Heart right ventricle (tissue), 16 donors: ENCODE results near the gene UCK1. TPM values are rescaled to one million over a fixed set of nuclear protein-coding genes. Genes with fewer than 3 reads are reported as not detected.
A peak's percentile ranks its signal among the peaks of the same experiment; 100 is the strongest.

ENCODE experiments used
- ATAC-seq, 8 donors: fragments of 200-7000 bp; cut with Tn5 transposase; one replicate each; pipeline ENCODE4 v1.9.1; 2020; ENCODE audit warnings: mild to moderate bottlenecking in 8 of 8, moderate library complexity in 8 of 8, moderate number of reproducible peaks in 1 of 8
- DNase-seq, 2 donors: peaks; one replicate each; pipeline ENCODE4 v3.0.0-alpha.2; 2020
- H3K27ac ChIP-seq, 10 donors: fragments of 200-600 bp; sonication (generic) in 2 of 10; one replicate each; pipeline versions ENCODE4 v1.5.0 to v1.8.0; 2020 to 2022; ENCODE audit warnings: mild to moderate bottlenecking in 3 of 10
- H3K27me3 ChIP-seq, 7 donors: fragments of 200-600 bp; one replicate each; pipeline ENCODE4 v1.8.0; 2021 to 2022; ENCODE audit warnings: mild to moderate bottlenecking in 2 of 7
- H3K36me3 ChIP-seq, 9 donors: fragments of 200-600 bp; sonication (generic) in 1 of 9; one replicate each; pipeline versions ENCODE4 v1.5.0 to v1.8.0; 2020 to 2022; ENCODE audit warnings: mild to moderate bottlenecking in 2 of 9
- H3K4me1 ChIP-seq, 9 donors: fragments of 200-600 bp; sonication (generic) in 1 of 9; one replicate each; pipeline versions ENCODE4 v1.5.0 to v1.8.0; 2020 to 2022; ENCODE audit warnings: mild to moderate bottlenecking in 4 of 9
- H3K4me3 ChIP-seq, 10 donors: fragments of 200-600 bp; sonication (generic) in 2 of 10; one replicate each; pipeline versions ENCODE4 v1.5.0 to v1.8.0; 2020 to 2022; ENCODE audit warnings: mild to moderate bottlenecking in 7 of 10, moderate library complexity in 2 of 10
- H3K9me3 ChIP-seq, 11 donors: fragments of 200-600 bp in 10 of 11; sonication (generic) in 2 of 11; one replicate each; pipeline versions ENCODE4 v1.5.0 to v1.8.0; 2013 to 2022; ENCODE audit warnings: mild to moderate bottlenecking in 2 of 11, control low read depth in 1 of 11, moderate library complexity in 1 of 11
- CTCF ChIP-seq, 9 donors: fragments of 200-600 bp; sonication (generic) in 2 of 9; IDR thresholded peaks; one replicate each; pipeline versions ENCODE4 v1.5.0 to v1.8.0; 2021 to 2022; ENCODE audit warnings: antibody characterized with exemption in 9 of 9, mild to moderate bottlenecking in 5 of 9, moderate library complexity in 1 of 9
- WGBS, 2 donors: extraction: QIAGEN DNeasy Blood & Tissue Kit; methylation state at CpG; one replicate each; pipeline ENCODE4 v1.1.7; 2013; ENCODE audit warnings: inconsistent platforms in 1 of 2; 5-methylcytosine and 5-hydroxymethylcytosine counted together
- intact Hi-C, 10 donors: fragments of 100-400 bp; cut with DNase I; formaldehyde crosslinking; loops; one replicate each; pipeline versions ENCODE4 v1.11.1 to v1.14.2; 2022
- polyA plus RNA-seq, 2 donors: library from polyadenylated mRNA; stranded (reverse); fragments of 200-250 nt; gene quantifications; one replicate each; pipeline ENCODE4 v1.2.3, GENCODE V29; 2013
- total RNA-seq, 10 donors: library from RNA; stranded (reverse); fragmentation: NEBNext Ultra II Directional in 3 of 10; extraction: Animal tissue kit (Norgen Biotek cat#: 25700) in 3 of 10; gene quantifications; one replicate each; pipeline versions ENCODE4 v1.2.1 to v1.2.4, GENCODE V29; 2021 to 2023
- donor health status: Arrhythmogenic right ventricular cardiomyopathy.
- donor health status: ischemic (EF 13 %, LVEDD 7.1; RV severe dilation, severe dysfunction).
- donor health status: healthy with polysubstance abuse.
- donor health status: DM: no; HTN: yes; CAD: no.
- donor health status: DM: no; HTN: no; CAD: no.
- donor health status: ischemic (EF 25% LVEDD 6.9; RV normal size, moderate dysfunction).
- donor health status: ischemic (EF 25% LVEDD 5.7; RV mildly dilated, moderate dysfunction).
- donor health status: healthy.
- donor health status: DM: yes; HTN: yes; CAD: no.
- donor health status: Ischemic cardiomyopathy.
- donor health status: ischemic (EF 35%, LVEDD 5.7; RV mildly dilated, moderate dysfunction).
- donor health status: nonischemic (EF 11% LVEDD 7.7; RV severe dilation, severe dysfunction).
- donor health status: DM: yes; HTN: yes; CAD: no.
- donor health status: PGD.
- donor health status: ischemic (EF 29% LVEDD 5.4; RV normal size, mild dysfunction).
- donor health status: nonischemic (EF 23%, LVEDD 6.1; RV moderate dilation, normal function).

Gene UCK1
- total and polyA plus RNA-seq, 12 donors: 16.6 to 32.7 (median 22.6) TPM

GRCh38 chr9:131521203-131521602 is 9.9 kb downstream of the UCK1 start:
- 96 to 98% methylated on average over 10 of the region's 10 CpGs for WGBS, 2 donors
- peaks cover 0 to 6% (median 0%) of the 10 kb centered on the region in 11 donors for H3K9me3 ChIP-seq
- TF ChIP-seq CTCF (IDR thresholded peaks at IDR 0.05): no peak
- intact Hi-C loops: no loop called here
- ATAC-seq: no peak
- no peak for DNase-seq
- no peak overlapping the region for H3K4me3 ChIP-seq
- no peak overlapping the region for H3K27ac ChIP-seq
- peaks cover 0 to 96% (median 72%) of the 10 kb centered on the region in 9 donors for H3K36me3 ChIP-seq
- H3K27me3 ChIP-seq: no peaks in the 10 kb centered on the region
- peaks cover 0 to 31% (median 10%) of the 10 kb centered on the region in 9 donors for H3K4me1 ChIP-seq

GRCh38 chr9:131520503-131520902 is 10.6 kb downstream of the UCK1 start:
- DNase-seq (no peak), ATAC-seq (no peak)
- WGBS, 2 donors: 82 to 86% methylated on average over 16 of the region's 16 CpGs
- intact Hi-C loops: no loop called here
- Histone ChIP-seq H3K4me1 (peaks cover 0 to 31% (median 10%) of the 10 kb centered on the region in 9 donors), H3K4me3 (no peak overlapping the region), H3K9me3 (peaks cover 0 to 8% (median 0%) of the 10 kb centered on the region in 11 donors), H3K36me3 (peaks cover 0 to 92% (median 65%) of the 10 kb centered on the region in 9 donors), H3K27me3 (no peaks in the 10 kb centered on the region), H3K27ac (no peak overlapping the region)
- TF ChIP-seq CTCF (IDR thresholded peaks at IDR 0.05): no peak

- no peak for TF ChIP-seq CTCF (IDR thresholded peaks at IDR 0.05)
- peaks cover 0 to 92% (median 48%) of the 10 kb centered on the region in 9 donors for H3K36me3 ChIP-seq
- ATAC-seq (no peak), DNase-seq (no peak)
- WGBS, 2 donors: 76 to 90% methylated on average over 20 of the region's 20 CpGs
- H3K9me3 ChIP-seq: peaks cover 0 to 17% (median 0%) of the 10 kb centered on the region in 11 donors
- peaks cover 0 to 31% (median 10%) of the 10 kb centered on the region in 9 donors for H3K4me1 ChIP-seq
- no peaks in the 10 kb centered on the region for H3K27me3 ChIP-seq
- H3K4me3 ChIP-seq: no peak overlapping the region
- intact Hi-C loops: no loop called here
- H3K27ac ChIP-seq: peak overlapping the region in 9 of 10 donors; percentile 55 to 89 (median 72)
Measured at GRCh38 chr9:131518553-131518952, 12.5 kb downstream of the UCK1 start.

GRCh38 chr9:131517761-131518190 is 13.3 kb downstream of the UCK1 start:
- H3K4me3 ChIP-seq: no peak overlapping the region
- DNase-seq (peak in 1 of 2 donors; percentile 62), ATAC-seq (peak; percentile 81 to 91 (median 88))
- intact Hi-C loops: loop anchor here in 1 of 10 donors (1.0 kb wide), 1 partner anchor 32 kb away; no protein-coding TSS in a partner anchor
- H3K27ac ChIP-seq: peak overlapping the region in 9 of 10 donors; percentile 55 to 89 (median 72)
- no peaks in the 10 kb centered on the region for H3K27me3 ChIP-seq
- H3K4me1 ChIP-seq: peaks cover 0 to 31% (median 10%) of the 10 kb centered on the region in 9 donors
- no peak for TF ChIP-seq CTCF (IDR thresholded peaks at IDR 0.05)
- peaks cover 0 to 17% (median 0%) of the 10 kb centered on the region in 11 donors for H3K9me3 ChIP-seq
- WGBS, 2 donors: 44 to 67% methylated on average over 11 of the region's 11 CpGs
- peaks cover 0 to 92% (median 49%) of the 10 kb centered on the region in 9 donors for H3K36me3 ChIP-seq
